Measurements from ENCODE around the gene DENND6A. TPM values are rescaled to one million over a fixed set of nuclear protein-coding genes. Genes with fewer than 3 reads are reported as not detected.
"Not testable (repeated sequence)": the region's sequence is repeated elsewhere in the genome, so short reads cannot be mapped to it uniquely, and the experiment has no call there.

Gene DENND6A
- total and polyA plus RNA-seq, 5 donors: 5.5 to 22.1 (median 15.8) TPM

GRCh38 chr3:57718118-57718517, 25.2 kb upstream of the DENND6A start:
- Histone ChIP-seq H3K4me1 (ENCODE audit: control insufficient read depth, insufficient read depth, low read length) (no peaks in the 10 kb centered on the region), H3K4me3 (ENCODE audit: low read length) (no peak overlapping the region), H3K9me3 (ENCODE audit: control insufficient read depth, low read length) (no peaks in the 10 kb centered on the region), H3K27ac (ENCODE audit: low read length) (no peak overlapping the region), H3K27me3 (ENCODE audit: control insufficient read depth, insufficient read depth) (no peaks in the 10 kb centered on the region)
- 90% methylated on average over 1 of the region's 1 CpG for WGBS
- intact Hi-C loops (cut with DNase I): no loop called here
- DNase-seq (no peak), ATAC-seq (no peak)

DNA sequence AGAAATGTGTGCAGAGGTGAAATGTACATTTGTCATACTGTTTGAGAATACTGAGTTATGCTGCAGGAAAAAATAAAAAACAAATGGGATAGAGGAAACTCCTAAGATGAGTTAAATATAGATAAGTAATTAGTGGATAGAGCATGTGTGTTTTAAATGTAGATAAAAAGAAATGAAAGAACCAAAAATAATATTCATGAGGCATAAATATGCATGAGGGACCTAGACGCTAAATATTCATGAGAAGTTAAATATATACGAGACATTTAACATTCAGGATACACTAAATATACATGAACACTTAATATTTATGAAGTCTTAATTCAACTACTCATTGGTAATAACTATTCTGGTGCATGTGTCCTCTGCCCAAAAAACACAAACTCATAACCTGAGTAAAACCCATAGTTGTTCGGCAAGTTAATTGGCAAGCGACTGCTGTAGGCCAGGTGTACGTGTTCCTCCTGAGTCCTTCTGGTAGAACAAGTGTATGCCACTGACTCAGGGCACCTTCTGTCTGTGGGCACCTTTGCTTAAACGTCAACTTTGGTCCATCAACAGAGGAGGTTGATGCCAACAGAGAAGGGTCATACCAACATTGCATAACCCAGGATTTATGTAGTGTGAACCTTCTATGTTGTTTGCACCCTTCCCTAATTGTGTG, 24.5 kb upstream of the DENND6A start:
- no peaks in the 10 kb centered on the region for H3K9me3 ChIP-seq (ENCODE audit: control insufficient read depth, low read length)
- H3K4me1 ChIP-seq (ENCODE audit: control insufficient read depth, insufficient read depth, low read length): no peaks in the 10 kb centered on the region
- 91% methylated on average over 6 of the region's 6 CpGs for whole genome bisulfite sequencing
- no peak overlapping the region for H3K4me3 ChIP-seq (ENCODE audit: low read length)
- H3K27me3 ChIP-seq (ENCODE audit: control insufficient read depth, insufficient read depth): no peaks in the 10 kb centered on the region
- no peak for ATAC-seq
- intact Hi-C loops (cut with DNase I): no loop called here
- DNase-seq: no peak
- H3K27ac ChIP-seq (ENCODE audit: low read length): no peak overlapping the region

DNA sequence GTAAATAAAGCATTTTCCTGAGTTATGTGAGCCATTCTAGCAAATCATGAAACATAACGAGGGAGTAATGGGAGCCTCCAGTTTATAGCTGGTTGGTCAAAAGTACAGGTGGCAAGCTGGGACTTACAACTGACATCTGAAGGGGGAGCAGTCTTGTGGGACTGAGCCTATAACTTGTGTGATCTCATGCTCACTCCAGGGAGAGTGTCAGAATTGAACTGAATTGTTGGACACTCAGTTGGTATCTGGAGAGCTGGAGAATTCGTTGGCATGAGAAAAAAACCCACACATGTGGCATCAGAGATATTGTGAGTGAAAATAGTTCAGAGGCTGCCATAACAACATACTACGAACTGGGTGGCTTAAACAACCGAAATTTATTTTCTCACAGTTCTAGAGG, 22.8 kb upstream of the DENND6A start:
- H3K27ac ChIP-seq (ENCODE audit: low read length): no peak overlapping the region
- no peaks in the 10 kb centered on the region for H3K27me3 ChIP-seq (ENCODE audit: control insufficient read depth, insufficient read depth)
- peak in 1 of 2 donors; percentile 54 for ATAC-seq
- H3K4me1 ChIP-seq (ENCODE audit: control insufficient read depth, insufficient read depth, low read length): no peaks in the 10 kb centered on the region
- 65% methylated on average over 4 of the region's 4 CpGs for WGBS
- no peak overlapping the region for H3K4me3 ChIP-seq (ENCODE audit: low read length)
- no peaks in the 10 kb centered on the region for H3K9me3 ChIP-seq (ENCODE audit: control insufficient read depth, low read length)
- intact Hi-C loops (cut with DNase I): no loop called here
- DNase-seq: no peak

- H3K4me1 ChIP-seq (ENCODE audit: control insufficient read depth, insufficient read depth, low read length): no peaks in the 10 kb centered on the region
- no peaks in the 10 kb centered on the region for H3K9me3 ChIP-seq (ENCODE audit: control insufficient read depth, low read length)
- ATAC-seq: no peak
- 29% methylated on average over 2 of the region's 2 CpGs for WGBS
- intact Hi-C loops (cut with DNase I): no loop called here
- H3K4me3 ChIP-seq (ENCODE audit: low read length): no peak overlapping the region
- no peak for DNase-seq
- H3K27ac ChIP-seq (ENCODE audit: low read length): no peak overlapping the region
- H3K27me3 ChIP-seq (ENCODE audit: control insufficient read depth, insufficient read depth): no peaks in the 10 kb centered on the region
These were observed 16.7 kb upstream of the DENND6A start for GRCh38 chr3:57709559-57709958.

DNA sequence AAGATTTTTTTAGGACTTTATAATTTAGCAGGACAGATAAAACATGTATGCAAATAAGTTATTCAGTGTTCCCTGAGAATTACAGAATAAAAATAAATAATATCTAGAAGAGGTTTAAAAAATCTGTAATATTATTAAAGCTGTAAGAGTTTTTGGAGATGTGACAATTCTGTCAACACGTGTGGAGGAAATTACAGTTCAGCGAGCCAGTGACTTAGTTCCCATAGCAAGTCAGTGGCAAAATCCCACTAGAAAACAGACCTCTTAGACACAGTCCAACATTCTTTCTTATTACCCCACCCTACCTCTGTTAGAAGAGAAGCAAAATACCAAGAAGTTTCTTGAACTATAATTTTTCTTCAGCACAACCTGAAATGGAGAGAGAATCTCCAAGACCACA, 16.2 kb upstream of the DENND6A start:
- no peak overlapping the region for H3K4me3 ChIP-seq (ENCODE audit: low read length)
- no peak overlapping the region for H3K27ac ChIP-seq (ENCODE audit: low read length)
- intact Hi-C loops (cut with DNase I): no loop called here
- H3K27me3 ChIP-seq (ENCODE audit: control insufficient read depth, insufficient read depth): no peaks in the 10 kb centered on the region
- DNase-seq (no peak), ATAC-seq (no peak)
- 35% methylated on average over 2 of the region's 2 CpGs for WGBS
- no peaks in the 10 kb centered on the region for H3K9me3 ChIP-seq (ENCODE audit: control insufficient read depth, low read length)
- no peaks in the 10 kb centered on the region for H3K4me1 ChIP-seq (ENCODE audit: control insufficient read depth, insufficient read depth, low read length)

DNA sequence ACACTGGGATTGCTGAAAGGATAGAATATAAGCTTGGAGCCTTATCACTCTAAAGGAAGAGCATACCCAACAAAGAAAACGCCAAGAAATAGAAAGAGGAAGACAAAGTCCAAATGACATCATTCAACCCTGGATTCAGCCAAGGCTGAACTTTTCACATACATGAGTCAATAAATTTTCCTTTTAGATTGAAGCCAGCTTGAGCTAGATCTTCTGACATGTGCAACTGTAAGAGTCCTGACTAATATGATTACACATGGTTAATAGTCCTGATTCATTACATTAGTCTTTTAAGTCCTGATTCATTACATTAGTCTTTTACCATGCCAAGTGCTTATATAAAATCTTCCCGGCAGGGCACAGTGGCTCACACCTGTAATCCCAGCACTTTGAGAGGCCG, 13.6 kb upstream of the DENND6A start:
- ATAC-seq: no peak
- WGBS: 74% methylated on average over 3 of the region's 3 CpGs
- Histone ChIP-seq H3K27ac (ENCODE audit: low read length) (no peak overlapping the region), H3K27me3 (ENCODE audit: control insufficient read depth, insufficient read depth) (no peaks in the 10 kb centered on the region), H3K4me1 (ENCODE audit: control insufficient read depth, insufficient read depth, low read length) (no peaks in the 10 kb centered on the region), H3K4me3 (ENCODE audit: low read length) (no peak overlapping the region), H3K9me3 (ENCODE audit: control insufficient read depth, low read length) (no peaks in the 10 kb centered on the region)
- DNase-seq: no peak
- intact Hi-C loops (cut with DNase I): no loop called here

GRCh38 chr3:57705351-57705750, 12.5 kb upstream of the DENND6A start:
- intact Hi-C loops (cut with DNase I); ATAC-seq; H3K27ac ChIP-seq (ENCODE audit: low read length); H3K4me1 ChIP-seq (ENCODE audit: control insufficient read depth, insufficient read depth, low read length); H3K9me3 ChIP-seq (ENCODE audit: control insufficient read depth, low read length); H3K27me3 ChIP-seq (ENCODE audit: control insufficient read depth, insufficient read depth); H3K4me3 ChIP-seq (ENCODE audit: low read length); DNase-seq: not testable (repeated sequence)
- 90% methylated on average over 3 of the region's 3 CpGs for WGBS

DNA sequence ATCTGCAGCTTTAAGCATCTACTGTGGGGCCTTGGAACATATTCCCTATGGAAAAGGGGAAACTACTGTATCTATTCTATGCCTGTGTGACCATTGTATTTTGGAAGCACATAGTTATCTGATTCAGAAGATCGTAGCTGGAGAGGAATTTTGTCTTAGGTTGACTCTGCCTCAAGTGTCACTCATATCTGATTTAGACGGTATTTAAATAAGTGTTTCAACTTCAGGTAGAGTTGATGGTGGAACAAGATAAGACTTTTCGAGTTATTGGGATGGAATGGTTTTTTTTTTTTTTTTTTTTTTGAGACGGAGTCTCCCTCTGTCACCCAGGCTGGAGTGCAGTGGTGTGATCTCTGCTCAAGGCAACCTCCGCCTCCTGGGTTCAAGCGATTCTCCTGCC, 8.9 kb upstream of the DENND6A start:
- Histone ChIP-seq H3K4me3 (ENCODE audit: low read length) (no peak overlapping the region), H3K27me3 (ENCODE audit: control insufficient read depth, insufficient read depth) (no peaks in the 10 kb centered on the region), H3K9me3 (ENCODE audit: control insufficient read depth, low read length) (no peaks in the 10 kb centered on the region), H3K27ac (ENCODE audit: low read length) (no peak overlapping the region), H3K4me1 (ENCODE audit: control insufficient read depth, insufficient read depth, low read length) (no peaks in the 10 kb centered on the region)
- intact Hi-C loops (cut with DNase I): no loop called here
- DNase-seq (no peak), ATAC-seq (no peak)
- WGBS: 92% methylated on average over 6 of the region's 6 CpGs

GRCh38 chr3:57700737-57701136, 7.9 kb upstream of the DENND6A start:
- 87% methylated on average over 9 of the region's 9 CpGs for whole genome bisulfite sequencing
- no peak for ATAC-seq
- H3K4me3 ChIP-seq (ENCODE audit: low read length): no peak overlapping the region
- no peaks in the 10 kb centered on the region for H3K9me3 ChIP-seq (ENCODE audit: control insufficient read depth, low read length)
- intact Hi-C loops (cut with DNase I): no loop called here
- DNase-seq: no peak
- H3K27me3 ChIP-seq (ENCODE audit: control insufficient read depth, insufficient read depth): no peaks in the 10 kb centered on the region
- no peak overlapping the region for H3K27ac ChIP-seq (ENCODE audit: low read length)
- no peaks in the 10 kb centered on the region for H3K4me1 ChIP-seq (ENCODE audit: control insufficient read depth, insufficient read depth, low read length)

DNA sequence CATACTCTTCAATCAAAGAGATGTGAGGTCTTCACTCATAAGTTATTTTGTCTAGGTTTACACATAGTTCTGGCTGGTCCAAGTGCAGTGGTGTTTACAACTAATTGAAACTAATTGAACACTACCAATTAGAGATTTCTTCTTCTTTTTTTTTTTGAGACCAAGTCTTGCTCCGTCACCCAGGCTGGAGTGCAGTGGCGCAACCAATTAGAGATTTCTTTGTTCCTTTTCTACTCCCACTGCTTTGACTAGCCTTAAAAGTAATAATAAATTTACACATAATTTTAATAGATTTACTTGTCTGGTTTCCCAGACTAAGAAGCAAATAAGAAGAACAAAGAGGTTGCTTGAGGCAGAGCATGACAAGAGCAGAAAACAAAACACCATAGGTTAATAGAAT, 6.7 kb upstream of the DENND6A start:
- Histone ChIP-seq H3K27me3 (ENCODE audit: control insufficient read depth, insufficient read depth) (no peaks in the 10 kb centered on the region), H3K9me3 (ENCODE audit: control insufficient read depth, low read length) (no peaks in the 10 kb centered on the region), H3K4me3 (ENCODE audit: low read length) (no peak overlapping the region), H3K27ac (ENCODE audit: low read length) (no peak overlapping the region), H3K4me1 (ENCODE audit: control insufficient read depth, insufficient read depth, low read length) (no peaks in the 10 kb centered on the region)
- WGBS: 90% methylated on average over 2 of the region's 2 CpGs
- ATAC-seq (no peak), DNase-seq (no peak)
- intact Hi-C loops (cut with DNase I): no loop called here

DNA sequence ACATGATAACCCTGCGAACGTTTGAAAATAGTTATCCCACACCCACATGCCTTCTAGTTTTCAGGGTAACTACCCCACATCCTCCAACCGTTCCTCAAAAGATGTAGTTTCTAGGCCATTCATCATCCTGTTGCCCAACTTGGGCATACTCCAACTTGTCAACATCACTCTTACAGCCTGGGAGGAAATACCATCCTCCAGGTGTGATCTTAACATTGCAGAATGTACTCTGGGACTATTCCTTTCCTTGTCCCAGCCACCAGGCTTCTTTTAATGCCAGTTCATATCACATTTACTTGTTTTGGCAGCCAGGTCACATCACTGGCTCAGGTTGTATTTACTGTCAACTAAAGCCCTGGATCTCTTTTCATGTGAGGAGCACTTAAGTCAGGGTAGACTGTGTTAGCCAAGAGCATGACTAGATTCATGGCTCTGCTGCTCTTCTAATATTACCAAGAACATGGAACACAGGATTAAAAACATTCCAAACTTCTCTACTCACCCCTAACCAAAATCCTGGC, 4.0 kb upstream of the DENND6A start:
- H3K27ac ChIP-seq (ENCODE audit: low read length): no peak overlapping the region
- ATAC-seq (no peak), DNase-seq (no peak)
- no peaks in the 10 kb centered on the region for H3K4me1 ChIP-seq (ENCODE audit: control insufficient read depth, insufficient read depth, low read length)
- no peaks in the 10 kb centered on the region for H3K27me3 ChIP-seq (ENCODE audit: control insufficient read depth, insufficient read depth)
- no peak overlapping the region for H3K4me3 ChIP-seq (ENCODE audit: low read length)
- WGBS: 57% methylated on average over 3 of the region's 3 CpGs
- intact Hi-C loops (cut with DNase I): no loop called here
- no peaks in the 10 kb centered on the region for H3K9me3 ChIP-seq (ENCODE audit: control insufficient read depth, low read length)

GRCh38 chr3:57694146-57694545, 1.3 kb upstream of the DENND6A start:
- H3K27me3 ChIP-seq (ENCODE audit: control insufficient read depth, insufficient read depth): no peaks in the 10 kb centered on the region
- no peaks in the 10 kb centered on the region for H3K9me3 ChIP-seq (ENCODE audit: control insufficient read depth, low read length)
- no peaks in the 10 kb centered on the region for H3K4me1 ChIP-seq (ENCODE audit: control insufficient read depth, insufficient read depth, low read length)
- ATAC-seq (no peak), DNase-seq (no peak)
- H3K27ac ChIP-seq (ENCODE audit: low read length): no peak overlapping the region
- H3K4me3 ChIP-seq (ENCODE audit: low read length): no peak overlapping the region
- 90% methylated on average over 13 of the region's 13 CpGs for WGBS
- intact Hi-C loops (cut with DNase I): no loop called here

All from right cardiac atrium (tissue), 5 donors.